HG02943 (cell line): ENCODE data around the gene RGCC.
"Not testable (repeated sequence)": the region's sequence is repeated elsewhere in the genome, so short reads cannot be mapped to it uniquely, and the experiment has no call there.

Experiments used
- ATAC-seq: cut with Tn5 transposase; IDR thresholded peaks from one replicate; pipeline ENCODE4 v1.9.1; 2021; ENCODE audit warnings: mild to moderate bottlenecking, low read depth, moderate library complexity; ENCODE audit not compliant: unreplicated experiment

RGCC gene

GRCh38 chr13:41456768-41457588 is at the start of gene RGCC:
Gene RGCC (plus strand): TSS chr13:41457550. CDS start chr13:41457708, 158 bp downstream.
- ATAC-seq, result peak; percentile 54

- ATAC-seq, result no peak
These were observed 49.2 kb upstream of the RGCC start for GRCh38 chr13:41408121-41408520.

GRCh38 chr13:41408746-41409145 is 48.6 kb upstream of the RGCC start:
- ATAC-seq, result no peak

GRCh38 chr13:41409611-41410010 is 47.7 kb upstream of the RGCC start:
- ATAC-seq, result no peak

- ATAC-seq, result no peak
These were observed 46.3 kb upstream of the RGCC start for GRCh38 chr13:41411060-41411459.

GRCh38 chr13:41411522-41411921 is 45.8 kb upstream of the RGCC start:
- ATAC-seq, result no peak

GRCh38 chr13:41413872-41414271 is 43.5 kb upstream of the RGCC start:
- ATAC-seq, result no peak

- ATAC-seq, result no peak
These were observed 41.1 kb upstream of the RGCC start for GRCh38 chr13:41416276-41416675.

- ATAC-seq, result no peak
These were observed 39.3 kb upstream of the RGCC start for GRCh38 chr13:41418027-41418426.

- no peak for ATAC-seq
These were observed 38.6 kb upstream of the RGCC start for GRCh38 chr13:41418731-41419130.

- ATAC-seq, result no peak
These were observed 38.1 kb upstream of the RGCC start for GRCh38 chr13:41419206-41419605.

GRCh38 chr13:41420146-41420545 is 37.2 kb upstream of the RGCC start:
- no peak for ATAC-seq

GRCh38 chr13:41421330-41421729 is 36.0 kb upstream of the RGCC start:
- not testable (repeated sequence) for ATAC-seq

- not testable (repeated sequence) for ATAC-seq
These were observed 35.4 kb upstream of the RGCC start for GRCh38 chr13:41421983-41422382.

GRCh38 chr13:41423259-41423658 is 34.1 kb upstream of the RGCC start:
- ATAC-seq, result not testable (repeated sequence)

GRCh38 chr13:41424675-41425074 is 32.7 kb upstream of the RGCC start:
- not testable (repeated sequence) for ATAC-seq

- ATAC-seq, result no peak
These were observed 31.3 kb upstream of the RGCC start for GRCh38 chr13:41426047-41426446.

GRCh38 chr13:41427666-41428065 is 29.7 kb upstream of the RGCC start:
- ATAC-seq, result no peak

GRCh38 chr13:41428155-41428554 is 29.2 kb upstream of the RGCC start:
- no peak for ATAC-seq

GRCh38 chr13:41434030-41434429 is 23.3 kb upstream of the RGCC start:
- not testable (repeated sequence) for ATAC-seq

- no peak for ATAC-seq
These were observed 22.4 kb upstream of the RGCC start for GRCh38 chr13:41434831-41435520.

- no peak for ATAC-seq
These were observed 13.4 kb upstream of the RGCC start for GRCh38 chr13:41443969-41444368.
